Suprapubic skin (tissue), 3 donors: Measurements from ENCODE around the gene DLGAP4.

Source experiments
- CTCF ChIP-seq, 2 donors: fragments of 200-600 bp in 1 of 2; fragments of 450-650 bp in 1 of 2; sonication (generic) in 1 of 2; IDR thresholded peaks; one replicate each; pipeline ENCODE4 v1.5.1; 2016 to 2019; ENCODE audit warnings: antibody characterized with exemption in 2 of 2, mild to moderate bottlenecking in 1 of 2, moderate library complexity in 1 of 2
- EP300 ChIP-seq: sonication (generic); formaldehyde crosslinking; IDR thresholded peaks from one replicate; pipeline ENCODE4 v1.6.1; 2017; ENCODE audit warnings: antibody characterized with exemption
- POLR2A ChIP-seq, 2 donors: fragments of 450-650 bp; IDR thresholded peaks; one replicate each; pipeline ENCODE4 v1.6.1; 2017; ENCODE audit warnings: antibody characterized with exemption in 2 of 2, mild to moderate bottlenecking in 2 of 2, moderate library complexity in 2 of 2

- TF ChIP-seq CTCF (IDR thresholded peaks at IDR 0.05) (no peak), EP300 (no peak), POLR2A (IDR thresholded peaks at IDR 0.05) (no peak)
These were observed 34.2 kb upstream of the DLGAP4 start for GRCh38 chr20:36271639-36272546.
